ENCODE results near the gene SMC5. TPM values are rescaled to one million over a fixed set of nuclear protein-coding genes. Genes with fewer than 3 reads are reported as not detected.

SMC5 gene
- total RNA-seq, 4 donors from 2014 or later = 26.2 to 47.4 (median 31.3) TPM

DNA sequence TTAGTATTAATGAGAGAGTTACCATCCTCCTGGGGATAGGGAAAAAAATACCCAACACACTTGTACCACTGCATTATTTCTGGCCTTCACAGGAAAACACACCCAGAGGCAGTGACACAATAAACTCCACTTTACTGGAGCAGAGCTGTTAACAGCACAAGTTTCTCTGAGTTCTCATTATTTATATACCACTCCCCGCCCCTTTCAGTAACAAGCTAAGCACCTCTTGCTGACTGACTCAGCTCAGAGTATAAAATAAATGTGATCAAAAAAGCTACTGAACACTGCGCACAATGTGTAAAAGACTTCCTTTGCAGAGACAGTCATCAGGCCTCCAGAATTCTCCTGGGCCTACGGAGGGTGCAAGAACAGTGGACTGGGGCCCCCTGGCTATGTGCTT, 134.1 kb downstream of the SMC5 start:
- TF ChIP-seq, protein P1, sequence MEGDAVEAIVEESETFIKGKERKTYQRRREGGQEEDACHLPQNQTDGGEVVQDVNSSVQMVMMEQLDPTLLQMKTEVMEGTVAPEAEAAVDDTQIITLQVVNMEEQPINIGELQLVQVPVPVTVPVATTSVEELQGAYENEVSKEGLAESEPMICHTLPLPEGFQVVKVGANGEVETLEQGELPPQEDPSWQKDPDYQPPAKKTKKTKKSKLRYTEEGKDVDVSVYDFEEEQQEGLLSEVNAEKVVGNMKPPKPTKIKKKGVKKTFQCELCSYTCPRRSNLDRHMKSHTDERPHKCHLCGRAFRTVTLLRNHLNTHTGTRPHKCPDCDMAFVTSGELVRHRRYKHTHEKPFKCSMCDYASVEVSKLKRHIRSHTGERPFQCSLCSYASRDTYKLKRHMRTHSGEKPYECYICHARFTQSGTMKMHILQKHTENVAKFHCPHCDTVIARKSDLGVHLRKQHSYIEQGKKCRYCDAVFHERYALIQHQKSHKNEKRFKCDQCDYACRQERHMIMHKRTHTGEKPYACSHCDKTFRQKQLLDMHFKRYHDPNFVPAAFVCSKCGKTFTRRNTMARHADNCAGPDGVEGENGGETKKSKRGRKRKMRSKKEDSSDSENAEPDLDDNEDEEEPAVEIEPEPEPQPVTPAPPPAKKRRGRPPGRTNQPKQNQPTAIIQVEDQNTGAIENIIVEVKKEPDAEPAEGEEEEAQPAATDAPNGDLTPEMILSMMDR (IDR thresholded peaks at IDR 0.05; ENCODE audit: low read depth) = no peak

GRCh38 chr9:70395652-70396051, 136.9 kb downstream of the SMC5 start:
- TF ChIP-seq, protein P1 (IDR thresholded peaks at IDR 0.05; ENCODE audit: low read depth) = no peak

DNA sequence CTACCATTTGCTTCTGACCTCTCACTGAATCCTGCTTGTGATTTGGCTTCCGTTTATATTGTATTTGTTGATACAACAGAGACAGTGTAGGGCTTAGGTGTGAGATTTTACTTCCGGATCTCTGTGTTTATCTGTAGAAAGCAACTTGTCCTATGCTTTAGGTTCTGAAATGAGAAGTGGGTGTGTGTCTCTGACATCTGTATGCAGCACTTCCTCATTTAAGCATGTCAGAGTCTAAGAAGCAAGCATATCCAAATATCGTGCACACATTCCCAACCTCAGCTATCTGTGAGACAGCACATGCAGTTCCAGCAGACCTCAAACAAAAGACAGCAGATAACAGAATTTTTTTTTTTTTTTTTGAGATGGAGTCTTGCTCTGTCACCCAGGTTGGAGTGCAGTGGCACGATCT, 139.4 kb downstream of the SMC5 start:
- TF ChIP-seq, protein P1 (IDR thresholded peaks at IDR 0.05; ENCODE audit: low read depth) = no peak

GRCh38 chr9:70399141-70399540, 140.4 kb downstream of the SMC5 start:
- TF ChIP-seq, protein P1 (IDR thresholded peaks at IDR 0.05; ENCODE audit: low read depth) = no peak

DNA sequence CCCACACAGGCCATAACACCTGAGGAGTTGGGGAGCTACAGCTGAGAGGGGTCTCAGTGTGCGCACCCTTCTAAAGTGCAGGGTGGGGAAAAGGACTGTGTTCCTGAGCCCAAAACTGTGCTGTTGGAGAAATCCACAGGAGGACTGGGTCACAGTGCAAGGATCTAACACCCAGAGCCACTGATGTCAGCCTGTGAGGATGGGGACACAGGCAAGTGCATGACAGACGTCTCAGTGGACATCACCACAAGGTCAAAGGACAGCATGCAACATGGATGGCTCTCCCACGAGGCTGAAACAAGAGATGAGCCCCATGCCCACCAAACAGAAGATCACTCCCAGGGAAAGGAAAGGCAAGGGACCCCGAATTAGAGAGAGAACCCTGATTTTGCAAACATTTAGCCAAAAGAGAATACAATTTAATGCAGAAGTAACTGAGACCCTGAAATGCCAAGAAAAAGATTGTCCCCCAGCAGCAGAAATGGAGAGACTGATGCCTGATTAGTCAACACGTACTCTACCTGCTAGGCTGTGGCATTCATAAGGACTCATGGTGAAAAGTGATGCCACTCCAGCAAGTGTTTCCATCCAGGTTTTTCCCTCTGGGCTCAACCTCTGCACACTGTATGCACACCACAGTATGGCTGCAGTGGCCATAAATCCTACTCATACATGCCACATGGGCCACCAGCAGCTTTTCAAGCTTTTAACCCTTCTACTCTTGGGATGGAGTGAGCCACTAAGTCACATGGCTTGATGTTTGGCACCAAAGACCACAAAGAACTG, 141.5 kb downstream of the SMC5 start:
- TF ChIP-seq, protein P1 (IDR thresholded peaks at IDR 0.05; ENCODE audit: low read depth) = no peak

DNA sequence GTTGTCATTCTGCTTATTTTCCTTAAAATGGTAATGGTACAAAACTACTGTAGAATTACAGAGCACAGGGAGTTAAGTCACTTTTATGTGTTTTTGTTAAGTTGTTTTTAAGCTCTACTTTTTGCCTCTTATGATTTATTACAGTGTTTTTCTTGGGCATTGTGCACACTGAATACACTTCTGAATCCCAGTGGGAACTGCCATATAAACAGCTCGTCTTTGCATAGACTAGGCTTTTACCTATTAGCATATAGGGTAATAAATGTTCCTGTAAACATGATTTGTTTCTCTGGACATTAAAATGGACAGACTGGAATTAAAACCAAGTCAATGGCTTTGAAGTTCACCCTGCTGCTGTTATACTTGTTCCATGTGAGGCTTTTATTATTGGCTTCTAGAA, 143.4 kb downstream of the SMC5 start:
- TF ChIP-seq, protein P1 (IDR thresholded peaks at IDR 0.05; ENCODE audit: low read depth) = no peak

DNA sequence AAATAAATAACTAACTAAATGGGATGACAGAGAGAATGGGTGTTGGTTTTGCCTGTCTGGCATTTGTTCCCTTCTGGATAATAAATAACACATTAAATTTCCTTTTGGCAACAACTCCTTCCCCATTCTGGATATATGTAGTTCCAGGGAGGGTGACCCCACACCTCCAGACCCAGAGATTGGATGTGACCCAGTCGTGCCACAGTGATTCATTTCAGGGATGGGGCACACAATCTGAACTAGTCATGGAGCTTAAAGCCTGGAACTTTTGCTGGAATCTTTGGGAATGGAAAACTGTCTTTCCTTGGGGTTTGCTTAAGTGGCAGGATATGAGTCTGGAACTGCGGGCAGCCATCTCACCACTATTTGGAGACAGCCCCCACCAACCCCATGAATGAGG, 144.4 kb downstream of the SMC5 start:
- TF ChIP-seq, protein P1 (IDR thresholded peaks at IDR 0.05; ENCODE audit: low read depth) = no peak

Data from subcutaneous adipose tissue (tissue), 4 donors.